ENCODE measurements around the gene BIRC2. TPM values are rescaled to one million over a fixed set of nuclear protein-coding genes. Genes with fewer than 3 reads are reported as not detected.

Gene BIRC2
- total and polyA plus RNA-seq, 9 of the 15 experiments (the other 6 are each of a cell fraction or from before 2014, with no cell fraction given) = 14.3 to 45.9 (median 20.7) TPM

DNA sequence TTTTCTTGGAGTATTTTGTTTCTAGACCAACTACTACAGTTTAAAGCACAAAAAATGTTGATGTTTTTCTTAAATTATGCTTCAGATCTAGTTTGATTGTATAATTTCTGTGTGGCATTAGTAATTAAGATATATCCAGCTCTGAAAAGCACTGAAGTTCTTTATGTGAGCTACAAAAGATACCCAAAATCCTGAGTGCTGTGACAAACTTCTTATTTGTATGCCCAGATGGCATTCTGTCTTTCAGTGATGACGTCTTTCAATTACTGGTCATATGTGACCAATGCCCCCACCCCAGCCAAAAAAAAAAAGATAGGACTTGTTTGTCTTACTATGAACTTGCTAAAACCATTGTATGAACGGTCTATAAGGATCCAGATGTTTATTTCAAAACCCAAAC, 51.3 kb downstream of the BIRC2 start:
- POLR2A ChIA-PET = interaction anchor here (0.9 to 1.3 kb wide), 3 partner anchors 8 to 16 kb away, joined by 3 to 6 read pairs (median 3); no protein-coding TSS in a partner anchor
- H3K79me2 ChIP-seq (ENCODE audit: control insufficient read depth, insufficient read depth, low read length) = no peaks in the 10 kb centered on the region
- FAIRE-seq = no peak
- no peak for TF ChIP-seq POLR2AphosphoS2 (IDR thresholded peaks at IDR 0.05; ENCODE audit: low read length)
- TF ChIP-seq WHSC1 (IDR thresholded peaks at IDR 0.05; ENCODE audit: low read length) = no peak
- TF ChIP-seq, protein P1, sequence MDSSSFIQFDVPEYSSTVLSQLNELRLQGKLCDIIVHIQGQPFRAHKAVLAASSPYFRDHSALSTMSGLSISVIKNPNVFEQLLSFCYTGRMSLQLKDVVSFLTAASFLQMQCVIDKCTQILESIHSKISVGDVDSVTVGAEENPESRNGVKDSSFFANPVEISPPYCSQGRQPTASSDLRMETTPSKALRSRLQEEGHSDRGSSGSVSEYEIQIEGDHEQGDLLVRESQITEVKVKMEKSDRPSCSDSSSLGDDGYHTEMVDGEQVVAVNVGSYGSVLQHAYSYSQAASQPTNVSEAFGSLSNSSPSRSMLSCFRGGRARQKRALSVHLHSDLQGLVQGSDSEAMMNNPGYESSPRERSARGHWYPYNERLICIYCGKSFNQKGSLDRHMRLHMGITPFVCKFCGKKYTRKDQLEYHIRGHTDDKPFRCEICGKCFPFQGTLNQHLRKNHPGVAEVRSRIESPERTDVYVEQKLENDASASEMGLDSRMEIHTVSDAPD (CRISPR knock-in tag; IDR thresholded peaks at IDR 0.05) = no peak
- TF ChIP-seq, protein P2, sequence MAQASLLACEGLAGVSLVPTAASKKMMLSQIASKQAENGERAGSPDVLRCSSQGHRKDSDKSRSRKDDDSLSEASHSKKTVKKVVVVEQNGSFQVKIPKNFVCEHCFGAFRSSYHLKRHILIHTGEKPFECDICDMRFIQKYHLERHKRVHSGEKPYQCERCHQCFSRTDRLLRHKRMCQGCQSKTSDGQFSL (CRISPR knock-in tag; IDR thresholded peaks at IDR 0.05) = no peak
- TF ChIP-seq, protein P2 (tag; IDR thresholded peaks at IDR 0.05) = no peak
- no peak for TF ChIP-seq GTF2A2 (tag; IDR thresholded peaks at IDR 0.05)
- TF ChIP-seq, protein P3, sequence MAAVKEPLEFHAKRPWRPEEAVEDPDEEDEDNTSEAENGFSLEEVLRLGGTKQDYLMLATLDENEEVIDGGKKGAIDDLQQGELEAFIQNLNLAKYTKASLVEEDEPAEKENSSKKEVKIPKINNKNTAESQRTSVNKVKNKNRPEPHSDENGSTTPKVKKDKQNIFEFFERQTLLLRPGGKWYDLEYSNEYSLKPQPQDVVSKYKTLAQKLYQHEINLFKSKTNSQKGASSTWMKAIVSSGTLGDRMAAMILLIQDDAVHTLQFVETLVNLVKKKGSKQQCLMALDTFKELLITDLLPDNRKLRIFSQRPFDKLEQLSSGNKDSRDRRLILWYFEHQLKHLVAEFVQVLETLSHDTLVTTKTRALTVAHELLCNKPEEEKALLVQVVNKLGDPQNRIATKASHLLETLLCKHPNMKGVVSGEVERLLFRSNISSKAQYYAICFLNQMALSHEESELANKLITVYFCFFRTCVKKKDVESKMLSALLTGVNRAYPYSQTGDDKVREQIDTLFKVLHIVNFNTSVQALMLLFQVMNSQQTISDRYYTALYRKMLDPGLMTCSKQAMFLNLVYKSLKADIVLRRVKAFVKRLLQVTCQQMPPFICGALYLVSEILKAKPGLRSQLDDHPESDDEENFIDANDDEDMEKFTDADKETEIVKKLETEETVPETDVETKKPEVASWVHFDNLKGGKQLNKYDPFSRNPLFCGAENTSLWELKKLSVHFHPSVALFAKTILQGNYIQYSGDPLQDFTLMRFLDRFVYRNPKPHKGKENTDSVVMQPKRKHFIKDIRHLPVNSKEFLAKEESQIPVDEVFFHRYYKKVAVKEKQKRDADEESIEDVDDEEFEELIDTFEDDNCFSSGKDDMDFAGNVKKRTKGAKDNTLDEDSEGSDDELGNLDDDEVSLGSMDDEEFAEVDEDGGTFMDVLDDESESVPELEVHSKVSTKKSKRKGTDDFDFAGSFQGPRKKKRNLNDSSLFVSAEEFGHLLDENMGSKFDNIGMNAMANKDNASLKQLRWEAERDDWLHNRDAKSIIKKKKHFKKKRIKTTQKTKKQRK (IDR thresholded peaks at IDR 0.05; ENCODE audit: borderline replicate concordance, low read depth, low read length) = no peak
- TF ChIP-seq, protein P4, sequence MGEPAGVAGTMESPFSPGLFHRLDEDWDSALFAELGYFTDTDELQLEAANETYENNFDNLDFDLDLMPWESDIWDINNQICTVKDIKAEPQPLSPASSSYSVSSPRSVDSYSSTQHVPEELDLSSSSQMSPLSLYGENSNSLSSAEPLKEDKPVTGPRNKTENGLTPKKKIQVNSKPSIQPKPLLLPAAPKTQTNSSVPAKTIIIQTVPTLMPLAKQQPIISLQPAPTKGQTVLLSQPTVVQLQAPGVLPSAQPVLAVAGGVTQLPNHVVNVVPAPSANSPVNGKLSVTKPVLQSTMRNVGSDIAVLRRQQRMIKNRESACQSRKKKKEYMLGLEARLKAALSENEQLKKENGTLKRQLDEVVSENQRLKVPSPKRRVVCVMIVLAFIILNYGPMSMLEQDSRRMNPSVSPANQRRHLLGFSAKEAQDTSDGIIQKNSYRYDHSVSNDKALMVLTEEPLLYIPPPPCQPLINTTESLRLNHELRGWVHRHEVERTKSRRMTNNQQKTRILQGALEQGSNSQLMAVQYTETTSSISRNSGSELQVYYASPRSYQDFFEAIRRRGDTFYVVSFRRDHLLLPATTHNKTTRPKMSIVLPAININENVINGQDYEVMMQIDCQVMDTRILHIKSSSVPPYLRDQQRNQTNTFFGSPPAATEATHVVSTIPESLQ (CRISPR knock-in tag; IDR thresholded peaks at IDR 0.05) = no peak
- no peak for TF ChIP-seq RFX5 (IDR thresholded peaks at IDR 0.05; ENCODE audit: low read depth, low read length)
- TF ChIP-seq SRSF1 (IDR thresholded peaks at IDR 0.05; ENCODE audit: low read depth, low read length) = no peak
- TF ChIP-seq ZNF76 (CRISPR knock-in tag; IDR thresholded peaks at IDR 0.05; ENCODE audit: borderline replicate concordance) = no peak
- no peak for TF ChIP-seq HEY1 (CRISPR knock-in tag; IDR thresholded peaks at IDR 0.05; ENCODE audit: borderline replicate concordance)
- TF ChIP-seq, protein P5, sequence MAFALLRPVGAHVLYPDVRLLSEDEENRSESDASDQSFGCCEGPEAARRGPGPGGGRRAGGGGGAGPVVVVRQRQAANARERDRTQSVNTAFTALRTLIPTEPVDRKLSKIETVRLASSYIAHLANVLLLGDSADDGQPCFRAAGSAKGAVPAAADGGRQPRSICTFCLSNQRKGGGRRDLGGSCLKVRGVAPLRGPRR (CRISPR knock-in tag; IDR thresholded peaks at IDR 0.05) = no peak
- TF ChIP-seq ZNF174 (CRISPR knock-in tag; IDR thresholded peaks at IDR 0.05) = no peak
- TF ChIP-seq LCOR (CRISPR knock-in tag; IDR thresholded peaks at IDR 0.05) = no peak

More for the DNA sequence above, 51.3 kb downstream of the BIRC2 start:
- intact Hi-C loops (cut with micrococcal nuclease) = no loop called here
- BruUV-seq (replicated peaks) = no TSS peak
- Histone ChIP-seq H3K4me1 (replicated peaks in 1 of 2; ENCODE audit: control insufficient read depth in 2 of 2, insufficient read depth in 2 of 2, low read length in 2 of 2) (no peaks in the 10 kb centered on the region), H3K9me3 (replicated peaks; ENCODE audit: control insufficient read depth, insufficient read depth, low read depth, low read length) (no peaks in the 10 kb centered on the region), H4K20me1 (replicated peaks; ENCODE audit: control insufficient read depth, insufficient read depth, low read length) (no peaks in the 10 kb centered on the region), H3K9me1 (ENCODE audit: control insufficient read depth, insufficient read depth, low read length) (no peaks in the 10 kb centered on the region), H3K4me3 (no peak overlapping the region), H3K9ac (ENCODE audit: insufficient read depth in 1 of 2, low read depth in 2 of 2, low read length in 2 of 2) (no peak overlapping the region), H3K36me3 (ENCODE audit: control insufficient read depth, insufficient read depth, low read length) (peaks cover 65% of the 10 kb centered on the region; the same call in 2 of the 3 replicates), H3K27ac (ENCODE audit: extremely low read depth, low read depth, low read length) (no peak overlapping the region), H2AFZ (ENCODE audit: low read depth, low read length) (no peak overlapping the region), H3K27me3 (ENCODE audit: control insufficient read depth in 2 of 2, insufficient read depth in 2 of 2, low read length in 2 of 2) (no peaks in the 10 kb centered on the region), H3K4me2 (ENCODE audit: insufficient read depth, low read length) (no peak overlapping the region)
- ATAC-seq = no peak
- CTCF ChIA-PET (ENCODE audit: low intra/inter-chr PET ratio) = no interaction called here
- DNase-seq (ENCODE audit: extremely low read depth in 1 of 4, low spot score in 3 of 4) = no peak
- in situ Hi-C loops (cut with MboI) = loop anchor here (10.0 kb wide), 1 partner anchor 97 kb away; no protein-coding TSS in a partner anchor
- 91% methylated on average over 2 of the region's 2 CpGs for WGBS (ENCODE audit: insufficient coverage, low coverage, missing lambda C conversion rate)

Data from K562 (cell line).